SK-N-MC (cell line): Measurements from ENCODE around the gene LEMD1.

Experiments
- EZH2 ChIP-seq: fragments of 200-600 bp; sonication (generic); IDR thresholded peaks from one replicate; pipeline ENCODE4 v1.6.1; 2017; ENCODE audit warnings: antibody characterized with exemption
- FOXP2 ChIP-seq: optimal IDR thresholded peaks from 2 replicates; pipeline ENCODE3; 2011; ENCODE audit warnings: mild to moderate bottlenecking, moderate library complexity; ENCODE audit not compliant: insufficient read depth; ENCODE audit errors: extremely low read length, control extremely low read depth
- POLR2AphosphoS5 ChIP-seq: IDR thresholded peaks from 2 replicates; pipeline ENCODE4 v1.6.1; 2012; ENCODE audit warnings: mild to moderate bottlenecking, low read depth, low read length, borderline replicate concordance

- no peak for TF ChIP-seq EZH2
- TF ChIP-seq POLR2AphosphoS5: no peak
- TF ChIP-seq FOXP2: no peak
Observed at GRCh38 chr1:205434738-205435137, 12.9 kb upstream of the LEMD1 start.
